ENCODE measurements around the gene TMEM132D. TPM values are rescaled to one million over a fixed set of nuclear protein-coding genes. Genes with fewer than 3 reads are reported as not detected.

Gene TMEM132D
- total and polyA plus RNA-seq, 2 of the 4 experiments (the other 2 are of a cell fraction) = not detected

GRCh38 chr12:129629901-129630300 is 273.9 kb downstream of the TMEM132D start:
- DNase-seq (no peak), ATAC-seq (ENCODE audit: low read depth) (no peak)
- H3K9me3 ChIP-seq (ENCODE audit: control insufficient read depth, insufficient read depth, low read length) = peaks cover 9% of the 10 kb centered on the region
- dilution Hi-C loops (cut with HindIII; ENCODE audit: low sequenced_read_pairs, unreplicated experiment) = no loop called here
- no peak overlapping the region for H2BK5ac ChIP-seq (ENCODE audit: low read depth, low read length, poor library complexity, severe bottlenecking)
- ChIA-PET CTCF (interaction anchor here (0.6 kb wide), 1 partner anchor 1328 kb away, joined by 6 read pairs; no protein-coding TSS in a partner anchor), POLR2A (ENCODE audit: unreplicated experiment) (no interaction called here)
- no peaks in the 10 kb centered on the region for H4K20me1 ChIP-seq (ENCODE audit: insufficient read depth, low read length)
- no peak overlapping the region for H4K91ac ChIP-seq (ENCODE audit: insufficient read depth, low read depth, low read length)
- in situ Hi-C loops (cut with MboI; ENCODE audit: low sequenced_read_pairs) = no loop called here
- no peaks in the 10 kb centered on the region for H3K9me1 ChIP-seq (ENCODE audit: insufficient read depth, low read length)
- intact Hi-C loops (cut with micrococcal nuclease) = no loop called here
- TF ChIP-seq BHLHE40 (IDR thresholded peaks at IDR 0.05; ENCODE audit: low read depth, low read length) = no peak
- no peak for TF ChIP-seq SMC3 (IDR thresholded peaks at IDR 0.05; ENCODE audit: low read depth, low read length)
- no peak for TF ChIP-seq RFX5 (IDR thresholded peaks at IDR 0.05; ENCODE audit: low read depth, low read length)
- TF ChIP-seq POLR2A (IDR thresholded peaks at IDR 0.05; ENCODE audit: low read depth, low read length) = no peak
- no peak for TF ChIP-seq ELK1 (IDR thresholded peaks at IDR 0.05; ENCODE audit: borderline replicate concordance, low read depth, low read length)
- TF ChIP-seq MXI1 (IDR thresholded peaks at IDR 0.05; ENCODE audit: borderline replicate concordance, low read depth, low read length) = no peak
- TF ChIP-seq CHD1 (IDR thresholded peaks at IDR 0.05; ENCODE audit: low read depth, low read length) = no peak
- no peak for TF ChIP-seq FOS (IDR thresholded peaks at IDR 0.05; ENCODE audit: low read depth, low read length)
- TF ChIP-seq MAZ (IDR thresholded peaks at IDR 0.05; ENCODE audit: borderline replicate concordance, low read depth, low read length) = no peak
- TF ChIP-seq USF2 (IDR thresholded peaks at IDR 0.05; ENCODE audit: low read depth, low read length) = no peak
- no peak overlapping the region for H2AK9ac ChIP-seq (replicated peaks; ENCODE audit: low read depth, low read length, poor library complexity)
- no peak overlapping the region for H4K8ac ChIP-seq (ENCODE audit: low read depth in 2 of 2, low read length in 2 of 2)
- H3K23ac ChIP-seq (ENCODE audit: low read depth, low read length) = no peak overlapping the region
- H3K56ac ChIP-seq (ENCODE audit: extremely low read depth, insufficient read depth, low read length) = no peak overlapping the region
- BruUV-seq (replicated peaks) = no TSS peak
- H2BK20ac ChIP-seq (ENCODE audit: low read depth, low read length) = no peak overlapping the region
- H2BK120ac ChIP-seq (ENCODE audit: low read depth, low read length) = no peak overlapping the region
- H4K5ac ChIP-seq (ENCODE audit: low read depth, low read length) = no peak overlapping the region
- no peak overlapping the region for H2BK15ac ChIP-seq (ENCODE audit: low read depth, low read length)
- no peak overlapping the region for H3K4me2 ChIP-seq (ENCODE audit: low read depth, low read length)
- H3K9ac ChIP-seq (ENCODE audit: low read depth, low read length) = no peak overlapping the region
- no peak overlapping the region for H3K4me3 ChIP-seq (ENCODE audit: insufficient read depth, low read depth, low read length)
- no peak overlapping the region for H3K18ac ChIP-seq (ENCODE audit: low read depth, low read length)
- H2AK5ac ChIP-seq (ENCODE audit: low read depth, low read length) = no peak overlapping the region
- H3K27ac ChIP-seq (ENCODE audit: insufficient read depth, low read length) = no peak overlapping the region
- no peak overlapping the region for H3K14ac ChIP-seq (replicated peaks; ENCODE audit: low read depth, low read length)
- H3K79me1 ChIP-seq (ENCODE audit: low read depth in 1 of 2, low read length in 2 of 2) = no peaks in the 10 kb centered on the region
- no peaks in the 10 kb centered on the region for H3K27me3 ChIP-seq (ENCODE audit: control insufficient read depth, insufficient read depth, low read length)
- no CpG with 5 or more reads among the region's 1 CpG for WGBS, 2 experiments (ENCODE audit: extremely low coverage in 2 of 2, insufficient read length in 1 of 2)
- H3K4me1 ChIP-seq (ENCODE audit: control insufficient read depth, insufficient read depth, low read length) = no peaks in the 10 kb centered on the region
- no peak overlapping the region for H2AFZ ChIP-seq (replicated peaks; ENCODE audit: low read length, poor library complexity)
- H3K36me3 ChIP-seq (ENCODE audit: control insufficient read depth, insufficient read depth, low read length) = no peaks in the 10 kb centered on the region
- no peak overlapping the region for H3K4ac ChIP-seq (ENCODE audit: low read depth, low read length)
